Measurements from ENCODE around the gene TAF5L.
A peak's percentile ranks its signal among the peaks of the same experiment; 100 is the strongest.
"Not testable (repeated sequence)": the region's sequence is repeated elsewhere in the genome, so short reads cannot be mapped to it uniquely, and the experiment has no call there.

Gene TAF5L

DNA sequence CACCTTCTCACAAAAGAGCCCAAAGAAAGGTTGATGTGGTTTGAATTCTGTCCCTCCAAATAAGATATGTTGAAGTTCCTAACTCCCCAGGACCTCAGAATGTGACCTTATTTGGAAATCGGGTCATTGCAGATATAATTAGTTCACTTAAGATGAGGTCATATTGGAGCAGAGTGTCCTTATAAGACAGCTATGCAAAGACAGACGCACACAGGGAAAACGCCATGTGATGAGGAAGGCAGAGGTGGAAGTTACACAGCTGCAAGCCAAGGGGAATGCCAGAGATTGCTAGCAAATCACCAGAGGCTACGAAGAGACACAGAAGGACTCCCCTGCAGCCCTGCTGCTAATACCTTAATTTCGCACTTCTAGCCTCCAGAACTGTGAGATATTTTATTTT, 62.2 kb downstream of the TAF5L start:
- DNase-seq, result no peak

GRCh38 chr1:229563241-229563640, 62.7 kb downstream of the TAF5L start:
- no peak for DNase-seq

DNA sequence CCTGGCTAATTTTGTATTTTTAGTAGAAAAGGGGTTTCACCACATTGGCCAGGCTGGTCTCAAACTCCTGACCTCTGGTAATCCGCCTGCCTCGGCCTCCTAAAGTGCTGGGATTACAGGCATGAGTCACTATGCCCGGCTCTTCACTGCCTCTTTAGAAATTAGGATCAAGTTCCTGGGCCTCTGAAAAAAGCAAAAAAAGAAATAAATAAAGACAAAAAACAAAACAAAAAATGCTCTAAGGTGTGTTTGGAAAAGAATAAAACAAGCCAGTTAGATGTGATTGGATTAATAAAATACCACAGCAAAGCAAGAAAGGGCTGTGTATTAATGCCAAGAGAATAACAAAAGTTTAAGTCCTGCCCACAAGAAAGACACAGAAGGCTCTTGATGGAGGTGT, 63.2 kb downstream of the TAF5L start:
- no peak for DNase-seq

- no peak for DNase-seq
These were observed 64.8 kb downstream of the TAF5L start for GRCh38 chr1:229561141-229561540.

DNA sequence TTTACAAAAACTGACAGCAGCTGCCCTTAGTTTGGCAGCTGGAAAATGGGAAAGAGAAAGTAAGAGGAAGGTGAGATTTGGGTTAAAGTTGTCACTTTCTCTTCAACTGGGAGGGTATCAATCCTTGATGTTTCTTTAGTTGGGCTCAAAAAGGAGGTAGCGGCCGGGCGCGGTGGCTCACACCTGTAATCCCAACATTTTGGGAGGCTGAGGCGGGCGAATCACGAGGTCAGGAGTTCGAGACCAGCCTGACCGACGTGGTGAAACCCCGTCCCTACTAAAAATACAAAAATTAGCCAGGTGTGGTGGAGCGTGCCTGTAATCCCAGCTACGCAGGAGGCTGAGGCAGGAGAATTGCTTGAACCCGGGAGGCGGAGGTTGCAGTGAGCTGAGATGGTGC, 65.8 kb downstream of the TAF5L start:
- DNase-seq, result not testable (repeated sequence)

DNA sequence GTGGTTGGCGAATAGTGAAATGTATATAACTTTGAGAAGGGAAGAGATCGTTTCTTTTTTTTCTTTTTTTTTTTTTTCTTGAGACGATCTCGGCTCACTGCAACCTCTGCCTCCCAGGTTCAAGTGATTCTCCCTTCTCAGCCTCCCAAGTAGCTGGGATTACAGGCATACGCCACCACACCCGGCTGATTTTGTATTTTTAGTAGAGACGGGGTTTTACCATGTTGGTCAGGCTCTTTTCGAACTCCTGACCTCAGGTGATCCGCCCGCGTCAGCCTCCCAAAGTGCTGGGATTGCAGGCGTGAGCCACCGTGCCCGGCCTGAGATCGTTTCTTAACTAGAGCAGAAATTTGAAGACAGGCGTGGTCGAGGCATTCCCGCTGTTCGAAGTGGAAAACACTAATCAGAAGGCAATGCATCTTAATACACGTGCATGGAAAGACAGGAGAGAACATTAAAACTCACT, 66.6 kb downstream of the TAF5L start:
- not testable (repeated sequence) for DNase-seq

DNA sequence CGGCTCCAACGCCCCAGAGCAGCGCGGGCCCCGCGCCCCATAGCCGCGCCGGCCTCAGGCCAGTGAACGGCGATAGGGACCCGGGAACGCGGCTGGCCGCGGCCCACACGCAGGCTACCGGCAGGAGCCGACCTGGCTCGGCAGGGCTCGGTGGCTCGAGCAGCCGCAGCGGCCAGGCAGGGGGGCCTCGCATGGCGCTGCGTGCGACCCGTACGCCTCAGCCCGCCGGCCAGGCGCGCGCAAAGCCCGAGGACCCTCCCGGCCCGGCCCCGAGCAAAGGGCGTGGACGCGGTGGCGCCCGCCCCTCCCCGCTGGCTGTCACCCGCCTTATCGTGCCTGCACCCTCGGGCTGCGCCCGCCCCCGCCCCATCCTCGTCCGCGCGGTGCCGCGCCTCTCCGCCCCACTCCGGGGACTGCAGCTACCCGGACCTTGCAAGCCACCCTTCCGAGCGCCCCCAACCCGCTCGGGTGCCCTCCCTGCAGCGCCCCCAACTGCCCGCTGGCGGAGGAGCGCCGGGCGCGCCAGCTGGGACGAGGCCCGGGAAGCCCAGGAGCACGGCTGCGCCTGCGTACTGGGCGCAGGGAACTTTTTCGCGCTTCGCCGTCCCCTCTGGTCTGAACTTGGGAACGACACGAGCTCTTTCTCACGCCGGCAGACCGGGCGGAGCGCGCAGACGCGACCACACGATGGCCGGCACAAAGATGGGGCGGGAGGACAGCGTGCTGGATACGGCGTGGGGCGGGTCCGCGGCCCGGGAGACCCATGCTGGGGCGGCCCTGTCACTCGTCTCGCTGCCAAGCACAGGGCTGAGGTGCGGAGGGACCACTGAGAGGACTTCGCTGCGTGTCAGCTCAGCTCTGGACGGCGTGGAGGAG, 67.2 kb downstream of the TAF5L start, which contains the start of gene ABCB10:
ABCB10 (minus strand) TSS at position 248 of the 876 bp plus-strand sequence; CDS start at position 193, 55 bp downstream.
- peak; percentile 87 for DNase-seq

DNA sequence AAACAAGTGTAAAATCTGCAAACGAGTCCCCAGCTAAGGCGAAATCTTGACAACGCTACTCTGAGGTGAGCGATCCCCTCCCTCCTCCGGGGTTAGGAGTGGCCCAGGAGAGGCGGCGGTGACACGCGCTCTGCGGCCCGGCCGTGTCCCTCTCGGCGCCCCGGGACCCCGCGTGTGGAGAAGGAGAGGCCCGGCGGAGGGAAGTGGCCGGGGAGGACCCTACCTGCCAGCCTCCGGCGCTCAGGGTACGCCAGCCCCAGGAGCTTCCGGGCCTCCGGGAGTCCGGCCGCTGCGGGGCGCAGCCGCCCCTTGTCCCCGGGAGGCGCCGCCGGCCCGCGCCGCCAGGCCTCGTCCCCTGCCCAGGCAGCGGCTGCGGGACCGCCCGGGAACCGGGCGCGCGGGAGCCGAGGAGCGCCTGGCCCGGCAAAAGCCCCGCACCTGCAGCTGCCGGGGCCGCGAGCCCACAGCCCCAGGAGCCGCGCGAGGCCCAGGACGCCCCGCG, 68.0 kb downstream of the TAF5L start:
- DNase-seq, result peak; percentile 41

- no peak for DNase-seq
These were observed 68.6 kb downstream of the TAF5L start for GRCh38 chr1:229557200-229557850.

- DNase-seq, result no peak
These were observed 70.9 kb downstream of the TAF5L start for GRCh38 chr1:229554886-229555621.

DNA sequence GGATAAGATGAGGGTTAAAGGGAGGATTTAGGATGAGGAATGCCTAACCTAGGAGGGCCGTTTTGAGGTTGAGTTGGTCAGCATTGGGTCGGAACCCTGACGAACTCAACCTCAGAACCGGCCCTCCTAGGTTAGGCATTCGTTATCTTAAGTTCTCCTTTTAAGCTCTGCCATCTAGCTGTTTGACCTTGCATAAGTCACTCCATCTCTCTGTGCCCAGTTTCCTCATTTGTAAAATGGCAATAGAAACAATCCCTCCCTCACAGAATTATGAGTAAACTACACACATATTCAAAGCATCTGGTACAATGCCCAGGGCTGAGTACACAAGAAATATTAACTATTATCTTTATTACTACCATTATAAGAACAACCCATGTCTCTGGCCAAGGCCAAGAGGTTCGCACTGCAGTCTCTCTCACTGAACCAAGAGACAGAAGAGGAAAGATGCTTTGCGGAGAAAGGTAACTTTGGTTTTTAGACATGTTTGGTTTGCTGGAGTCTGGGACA, 72.2 kb downstream of the TAF5L start:
- no peak for DNase-seq

- DNase-seq, result no peak
These were observed 73.2 kb downstream of the TAF5L start for GRCh38 chr1:229552732-229553131.

DNA sequence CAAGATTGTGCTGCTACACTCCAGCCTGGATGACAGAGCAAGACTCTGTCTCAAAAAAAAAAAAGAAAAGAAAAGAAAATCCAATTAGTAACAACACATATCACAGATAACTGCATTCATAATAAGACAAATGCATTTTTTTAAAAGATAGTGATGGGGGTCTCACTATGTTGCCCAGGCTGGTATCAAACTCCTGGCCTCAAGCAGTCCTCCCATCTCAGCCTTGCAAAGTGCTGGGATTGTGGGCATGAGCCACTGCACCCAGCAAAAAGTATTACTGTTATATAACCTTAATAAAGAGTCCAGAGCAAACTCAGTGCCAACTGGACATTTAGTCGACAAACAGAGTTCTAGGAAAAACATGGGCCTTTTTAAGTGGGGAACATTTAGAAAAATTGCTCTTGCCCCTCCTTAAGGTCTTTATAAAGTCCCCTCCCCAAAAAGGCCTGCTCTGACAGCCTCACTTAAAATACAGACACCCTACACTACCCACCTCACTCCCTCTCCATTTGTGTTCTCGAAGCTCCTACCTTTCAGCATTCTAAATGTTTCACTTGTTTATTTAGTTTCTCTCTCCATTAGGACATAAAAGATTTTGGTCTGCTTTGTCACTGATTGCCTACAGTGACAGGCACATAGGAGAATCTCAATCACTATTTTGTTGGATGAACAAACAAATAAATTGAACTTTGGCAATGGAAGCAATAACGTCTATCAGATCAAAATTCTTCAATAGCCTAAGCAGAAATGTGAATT, 74.9 kb downstream of the TAF5L start:
- DNase-seq, result no peak

GRCh38 chr1:229547542-229547941, 78.4 kb downstream of the TAF5L start:
- no peak for DNase-seq

GRCh38 chr1:229544587-229544986, 81.3 kb downstream of the TAF5L start:
- DNase-seq, result no peak
